ENCODE data around the gene DMRT1.

The DMRT1 gene

GRCh38 chr9:878239-878638 is 36.7 kb downstream of the DMRT1 start:
- Histone ChIP-seq H3K4me1 (ENCODE audit: insufficient read depth, low read length) (no peaks in the 10 kb centered on the region), H3K27me3 (ENCODE audit: insufficient read depth, low read length) (peaks cover 2% of the 10 kb centered on the region), H2AFZ (ENCODE audit: low read depth, low read length) (no peak overlapping the region), H3K4me3 (ENCODE audit: low read length) (no peak overlapping the region), H3K9me3 (ENCODE audit: low read length) (no peaks in the 10 kb centered on the region), H3K36me3 (ENCODE audit: insufficient read depth, low read length) (no peaks in the 10 kb centered on the region)

GRCh38 chr9:880725-881124 is 39.2 kb downstream of the DMRT1 start:
- H3K4me1 ChIP-seq (ENCODE audit: insufficient read depth, low read length), result no peaks in the 10 kb centered on the region
- no peak overlapping the region for H3K4me3 ChIP-seq (ENCODE audit: low read length)
- H3K9me3 ChIP-seq (ENCODE audit: low read length), result no peaks in the 10 kb centered on the region
- no peaks in the 10 kb centered on the region for H3K36me3 ChIP-seq (ENCODE audit: insufficient read depth, low read length)
- peaks cover 2% of the 10 kb centered on the region for H3K27me3 ChIP-seq (ENCODE audit: insufficient read depth, low read length)
- no peak overlapping the region for H2AFZ ChIP-seq (ENCODE audit: low read depth, low read length)

- Histone ChIP-seq H3K9me3 (ENCODE audit: low read length) (no peaks in the 10 kb centered on the region), H2AFZ (ENCODE audit: low read depth, low read length) (no peak overlapping the region), H3K27me3 (ENCODE audit: insufficient read depth, low read length) (peaks cover 5% of the 10 kb centered on the region), H3K4me3 (ENCODE audit: low read length) (no peak overlapping the region), H3K36me3 (ENCODE audit: insufficient read depth, low read length) (no peaks in the 10 kb centered on the region), H3K4me1 (ENCODE audit: insufficient read depth, low read length) (no peaks in the 10 kb centered on the region)
Observed at GRCh38 chr9:882416-882924, 41.0 kb downstream of the DMRT1 start.

GRCh38 chr9:883011-883410 is 41.5 kb downstream of the DMRT1 start:
- H3K27me3 ChIP-seq (ENCODE audit: insufficient read depth, low read length), result peaks cover 5% of the 10 kb centered on the region
- H3K36me3 ChIP-seq (ENCODE audit: insufficient read depth, low read length), result no peaks in the 10 kb centered on the region
- H3K9me3 ChIP-seq (ENCODE audit: low read length), result no peaks in the 10 kb centered on the region
- no peak overlapping the region for H2AFZ ChIP-seq (ENCODE audit: low read depth, low read length)
- no peaks in the 10 kb centered on the region for H3K4me1 ChIP-seq (ENCODE audit: insufficient read depth, low read length)
- no peak overlapping the region for H3K4me3 ChIP-seq (ENCODE audit: low read length)

- no peaks in the 10 kb centered on the region for H3K4me1 ChIP-seq (ENCODE audit: insufficient read depth, low read length)
- no peaks in the 10 kb centered on the region for H3K9me3 ChIP-seq (ENCODE audit: low read length)
- no peaks in the 10 kb centered on the region for H3K36me3 ChIP-seq (ENCODE audit: insufficient read depth, low read length)
- no peak overlapping the region for H3K4me3 ChIP-seq (ENCODE audit: low read length)
- no peak overlapping the region for H2AFZ ChIP-seq (ENCODE audit: low read depth, low read length)
- H3K27me3 ChIP-seq (ENCODE audit: insufficient read depth, low read length), result peaks cover 3% of the 10 kb centered on the region
Observed at GRCh38 chr9:886886-887285, 45.4 kb downstream of the DMRT1 start.

GRCh38 chr9:892123-892522 is 50.6 kb downstream of the DMRT1 start:
- Histone ChIP-seq H2AFZ (ENCODE audit: low read depth, low read length) (no peak overlapping the region), H3K27me3 (ENCODE audit: insufficient read depth, low read length) (no peaks in the 10 kb centered on the region), H3K4me3 (ENCODE audit: low read length) (no peak overlapping the region), H3K9me3 (ENCODE audit: low read length) (no peaks in the 10 kb centered on the region), H3K36me3 (ENCODE audit: insufficient read depth, low read length) (no peaks in the 10 kb centered on the region), H3K4me1 (ENCODE audit: insufficient read depth, low read length) (no peaks in the 10 kb centered on the region)

- Histone ChIP-seq H3K36me3 (ENCODE audit: insufficient read depth, low read length) (no peaks in the 10 kb centered on the region), H2AFZ (ENCODE audit: low read depth, low read length) (no peak overlapping the region), H3K4me1 (ENCODE audit: insufficient read depth, low read length) (no peaks in the 10 kb centered on the region), H3K9me3 (ENCODE audit: low read length) (no peaks in the 10 kb centered on the region), H3K4me3 (ENCODE audit: low read length) (no peak overlapping the region), H3K27me3 (ENCODE audit: insufficient read depth, low read length) (no peaks in the 10 kb centered on the region)
Observed at GRCh38 chr9:893115-893514, 51.6 kb downstream of the DMRT1 start.

GRCh38 chr9:893843-894420 is 52.4 kb downstream of the DMRT1 start:
- Histone ChIP-seq H3K4me1 (ENCODE audit: insufficient read depth, low read length) (no peaks in the 10 kb centered on the region), H3K36me3 (ENCODE audit: insufficient read depth, low read length) (no peaks in the 10 kb centered on the region), H3K27me3 (ENCODE audit: insufficient read depth, low read length) (no peaks in the 10 kb centered on the region), H3K9me3 (ENCODE audit: low read length) (no peaks in the 10 kb centered on the region), H2AFZ (ENCODE audit: low read depth, low read length) (no peak overlapping the region), H3K4me3 (ENCODE audit: low read length) (no peak overlapping the region)

GRCh38 chr9:899440-900184 is 58.1 kb downstream of the DMRT1 start:
- Histone ChIP-seq H3K9me3 (ENCODE audit: low read length) (no peaks in the 10 kb centered on the region), H3K27me3 (ENCODE audit: insufficient read depth, low read length) (no peaks in the 10 kb centered on the region), H3K4me1 (ENCODE audit: insufficient read depth, low read length) (no peaks in the 10 kb centered on the region), H3K4me3 (ENCODE audit: low read length) (no peak overlapping the region), H3K36me3 (ENCODE audit: insufficient read depth, low read length) (no peaks in the 10 kb centered on the region), H2AFZ (ENCODE audit: low read depth, low read length) (no peak overlapping the region)

- H3K27me3 ChIP-seq (ENCODE audit: insufficient read depth, low read length), result peaks cover 12% of the 10 kb centered on the region
- no peak overlapping the region for H3K4me3 ChIP-seq (ENCODE audit: low read length)
- no peaks in the 10 kb centered on the region for H3K9me3 ChIP-seq (ENCODE audit: low read length)
- H3K4me1 ChIP-seq (ENCODE audit: insufficient read depth, low read length), result no peaks in the 10 kb centered on the region
- H2AFZ ChIP-seq (ENCODE audit: low read depth, low read length), result no peak overlapping the region
- no peaks in the 10 kb centered on the region for H3K36me3 ChIP-seq (ENCODE audit: insufficient read depth, low read length)
Observed at GRCh38 chr9:903886-904285, 62.4 kb downstream of the DMRT1 start.

GRCh38 chr9:905906-906305 is 64.4 kb downstream of the DMRT1 start:
- Histone ChIP-seq H2AFZ (ENCODE audit: low read depth, low read length) (no peak overlapping the region), H3K36me3 (ENCODE audit: insufficient read depth, low read length) (no peaks in the 10 kb centered on the region), H3K27me3 (ENCODE audit: insufficient read depth, low read length) (peaks cover 14% of the 10 kb centered on the region), H3K4me3 (ENCODE audit: low read length) (no peak overlapping the region), H3K9me3 (ENCODE audit: low read length) (no peaks in the 10 kb centered on the region), H3K4me1 (ENCODE audit: insufficient read depth, low read length) (no peaks in the 10 kb centered on the region)

- H2AFZ ChIP-seq (ENCODE audit: low read depth, low read length), result no peak overlapping the region
- H3K4me3 ChIP-seq (ENCODE audit: low read length), result no peak overlapping the region
- no peaks in the 10 kb centered on the region for H3K36me3 ChIP-seq (ENCODE audit: insufficient read depth, low read length)
- no peaks in the 10 kb centered on the region for H3K4me1 ChIP-seq (ENCODE audit: insufficient read depth, low read length)
- H3K27me3 ChIP-seq (ENCODE audit: insufficient read depth, low read length), result peaks cover 14% of the 10 kb centered on the region
- H3K9me3 ChIP-seq (ENCODE audit: low read length), result no peaks in the 10 kb centered on the region
Observed at GRCh38 chr9:908536-909205, 67.2 kb downstream of the DMRT1 start.

- no peaks in the 10 kb centered on the region for H3K36me3 ChIP-seq (ENCODE audit: insufficient read depth, low read length)
- no peak overlapping the region for H3K4me3 ChIP-seq (ENCODE audit: low read length)
Observed at GRCh38 chr9:911005-911404, 69.5 kb downstream of the DMRT1 start.

More at GRCh38 chr9:911005-911404, 69.5 kb downstream of the DMRT1 start:
- H2AFZ ChIP-seq (ENCODE audit: low read depth, low read length), result no peak overlapping the region
- peaks cover 13% of the 10 kb centered on the region for H3K27me3 ChIP-seq (ENCODE audit: insufficient read depth, low read length)
- no peaks in the 10 kb centered on the region for H3K4me1 ChIP-seq (ENCODE audit: insufficient read depth, low read length)
- H3K9me3 ChIP-seq (ENCODE audit: low read length), result no peaks in the 10 kb centered on the region
